ENCODE measurements around the gene ARMH4.

The ARMH4 gene

DNA sequence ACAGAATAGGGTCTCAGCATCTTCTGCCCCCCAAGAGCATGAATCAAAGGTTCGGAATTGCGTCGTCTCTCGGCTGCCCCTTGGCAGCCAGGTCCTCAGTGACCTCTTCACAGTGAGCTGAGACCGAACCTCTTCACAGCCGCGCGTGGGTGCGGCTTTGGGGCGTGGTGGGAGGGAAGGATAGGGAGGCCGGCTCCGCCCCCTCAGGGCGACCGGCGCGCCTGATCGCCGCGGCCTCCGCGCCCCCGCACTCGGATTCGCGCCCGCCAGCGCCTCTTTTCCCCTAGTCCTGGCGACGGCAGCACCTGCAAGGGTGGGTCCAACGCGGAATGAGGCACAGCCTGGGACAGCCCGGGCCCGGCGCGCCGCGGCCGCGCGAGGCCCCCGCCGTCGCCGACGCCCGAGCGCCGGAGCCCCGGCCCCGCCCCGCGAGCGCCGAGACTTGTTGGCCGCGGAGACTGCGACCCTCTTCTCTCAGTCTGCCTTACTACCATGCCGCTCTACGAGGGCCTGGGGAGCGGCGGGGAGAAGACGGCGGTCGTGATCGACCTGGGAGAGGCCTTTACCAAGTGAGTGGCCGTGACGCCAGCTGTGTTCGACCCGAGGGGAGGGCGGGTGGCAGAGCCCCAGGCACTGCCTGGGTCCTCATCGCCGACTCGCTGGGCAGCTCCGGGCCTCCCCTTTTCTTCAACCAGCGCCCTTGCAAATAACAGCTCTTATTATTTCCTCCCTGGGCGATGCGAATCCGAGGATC lies 47.9 kb upstream of the ARMH4 start, which contains the start of gene ACTR10:
ACTR10 (plus strand) TSS at position 424 of the 754 bp plus-strand sequence; CDS start at position 493, 69 bp downstream.
- Histone ChIP-seq H4K91ac (ENCODE audit: low read length) (peak within 1 kb of the TSS; percentile 97), H3K14ac (ENCODE audit: low read length in 2 of 2) (peak within 1 kb of the TSS in 1 of 2 experiments; percentile 95), H3K27me3 (ENCODE audit: control insufficient read depth in 1 of 2, insufficient read depth in 1 of 2, low read length in 2 of 2) (no peaks in the 10 kb centered on the region), H3K4ac (ENCODE audit: low read depth in 1 of 2, low read length in 2 of 2) (peak within 1 kb of the TSS; percentile 79 to 98), H3K4me3 (ENCODE audit: insufficient read depth in 1 of 2, low read depth in 1 of 2, low read length in 2 of 2) (peak within 1 kb of the TSS; percentile 94 to 96), H3K9me3 (ENCODE audit: control insufficient read depth, low read length) (no peaks in the 10 kb centered on the region), H2BK5ac (ENCODE audit: low read depth, low read length, poor library complexity, severe bottlenecking) (peak within 1 kb of the TSS; percentile 97), H3K79me1 (replicated peaks; ENCODE audit: low read length, poor library complexity, severe bottlenecking) (peaks cover 2% of the 10 kb centered on the region), H2AK5ac (ENCODE audit: low read length, severe bottlenecking) (no peak within 1 kb of the TSS), H3K4me2 (ENCODE audit: low read length, poor library complexity, severe bottlenecking) (peak within 1 kb of the TSS; percentile 87), H3K4me1 (ENCODE audit: control insufficient read depth, insufficient read depth, low read depth, low read length) (peaks cover 3% of the 10 kb centered on the region), H3K18ac (ENCODE audit: low read depth in 1 of 2, low read length in 2 of 2) (peak within 1 kb of the TSS; percentile 92 to 99), H3K36me3 (ENCODE audit: control insufficient read depth in 1 of 2, insufficient read depth in 2 of 2, low read depth in 1 of 2, low read length in 2 of 2) (peaks cover 4 to 19% of the 10 kb centered on the region in 2 experiments), H4K8ac (ENCODE audit: low read length) (peak within 1 kb of the TSS; percentile 92), H3K27ac (ENCODE audit: low read length, poor library complexity, severe bottlenecking) (peak within 1 kb of the TSS; percentile 94), H2BK15ac (ENCODE audit: low read depth, poor library complexity, severe bottlenecking) (peak within 1 kb of the TSS; percentile 94), H3K23ac (ENCODE audit: low read length in 2 of 2) (peak within 1 kb of the TSS in 1 of 2 experiments; percentile 59), H2BK120ac (ENCODE audit: low read depth, low read length) (peak within 1 kb of the TSS; percentile 89), H2AFZ (ENCODE audit: low read depth, low read length) (peak within 1 kb of the TSS; percentile 91), H2BK12ac (ENCODE audit: low read length in 2 of 2) (peak within 1 kb of the TSS in 1 of 2 experiments; percentile 63), H3K9ac (ENCODE audit: low read length) (peak within 1 kb of the TSS; percentile 98)
- under 1% methylated on average over 76 of the region's 78 CpGs for WGBS
- peak; percentile 79 for DNase-seq

DNA sequence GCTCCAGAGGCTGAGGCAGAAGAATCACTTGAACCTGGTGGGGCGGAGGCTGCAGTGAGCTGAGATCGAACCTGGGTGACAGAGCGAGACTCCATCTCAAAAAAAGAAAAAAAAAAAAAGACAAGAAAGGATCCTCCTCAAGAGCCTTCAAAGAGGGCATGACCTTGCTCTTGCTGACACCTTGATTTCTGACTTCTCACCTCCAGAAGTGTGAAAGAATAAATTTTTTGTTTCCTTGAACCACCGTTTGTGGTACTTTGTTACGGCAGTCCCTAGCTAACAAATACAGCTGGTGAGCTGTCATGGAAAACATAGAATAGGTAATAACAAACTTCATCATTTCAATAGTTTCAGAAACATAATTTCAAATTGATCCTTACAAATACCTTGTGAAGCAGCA lies 46.1 kb upstream of the ARMH4 start:
- Histone ChIP-seq H3K4me1 (ENCODE audit: control insufficient read depth, insufficient read depth, low read depth, low read length) (peaks cover 3% of the 10 kb centered on the region), H2BK12ac (ENCODE audit: low read length in 2 of 2) (no peak overlapping the region), H2AK5ac (ENCODE audit: low read length, severe bottlenecking) (no peak overlapping the region), H2BK120ac (ENCODE audit: low read depth, low read length) (no peak overlapping the region), H3K4me3 (ENCODE audit: insufficient read depth in 1 of 2, low read depth in 1 of 2, low read length in 2 of 2) (no peak overlapping the region), H4K91ac (ENCODE audit: low read length) (no peak overlapping the region), H3K79me1 (replicated peaks; ENCODE audit: low read length, poor library complexity, severe bottlenecking) (no peaks in the 10 kb centered on the region), H3K14ac (ENCODE audit: low read length in 2 of 2) (no peak overlapping the region), H2AFZ (ENCODE audit: low read depth, low read length) (no peak overlapping the region), H2BK5ac (ENCODE audit: low read depth, low read length, poor library complexity, severe bottlenecking) (no peak overlapping the region), H3K36me3 (ENCODE audit: control insufficient read depth in 1 of 2, insufficient read depth in 2 of 2, low read depth in 1 of 2, low read length in 2 of 2) (peaks cover 0 to 4% of the 10 kb centered on the region in 2 experiments), H2BK15ac (ENCODE audit: low read depth, poor library complexity, severe bottlenecking) (no peak overlapping the region), H3K27ac (ENCODE audit: low read length, poor library complexity, severe bottlenecking) (no peak overlapping the region), H3K4ac (ENCODE audit: low read depth in 1 of 2, low read length in 2 of 2) (no peak overlapping the region), H3K9me3 (ENCODE audit: control insufficient read depth, low read length) (no peaks in the 10 kb centered on the region), H3K18ac (ENCODE audit: low read depth in 1 of 2, low read length in 2 of 2) (no peak overlapping the region), H3K9ac (ENCODE audit: low read length) (no peak overlapping the region), H3K27me3 (ENCODE audit: control insufficient read depth in 1 of 2, insufficient read depth in 1 of 2, low read length in 2 of 2) (peaks cover 0 to under 1% of the 10 kb centered on the region in 2 experiments), H3K4me2 (ENCODE audit: low read length, poor library complexity, severe bottlenecking) (no peak overlapping the region), H3K23ac (ENCODE audit: low read length in 2 of 2) (no peak overlapping the region), H4K8ac (ENCODE audit: low read length) (no peak overlapping the region)
- DNase-seq, result no peak
- WGBS, result 93% methylated on average over 3 of the region's 5 CpGs

DNA sequence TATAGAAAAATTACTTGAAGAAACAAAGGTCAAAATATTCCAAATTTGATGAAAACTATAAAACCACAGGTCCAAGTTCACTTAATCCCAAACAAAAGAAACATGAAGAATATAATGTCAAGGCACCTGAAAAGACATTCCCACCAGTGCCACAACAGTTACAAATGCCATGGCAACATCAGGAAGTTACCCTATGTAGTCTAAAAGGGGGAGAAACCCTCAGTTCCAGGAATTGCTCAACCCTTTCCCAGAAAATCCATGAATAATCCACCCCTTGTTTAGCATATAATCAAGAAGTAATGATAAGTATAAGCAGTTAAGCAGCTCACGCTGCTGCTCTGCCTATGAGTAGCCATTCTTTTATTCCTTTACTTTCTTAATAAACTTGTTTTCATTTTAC lies 44.2 kb upstream of the ARMH4 start:
- no peak overlapping the region for H3K4me2 ChIP-seq (ENCODE audit: low read length, poor library complexity, severe bottlenecking)
- no peak overlapping the region for H3K18ac ChIP-seq (ENCODE audit: low read depth in 1 of 2, low read length in 2 of 2)
- H2AFZ ChIP-seq (ENCODE audit: low read depth, low read length), result no peak overlapping the region
- no peak overlapping the region for H2BK120ac ChIP-seq (ENCODE audit: low read depth, low read length)
- H3K9me3 ChIP-seq (ENCODE audit: control insufficient read depth, low read length), result no peaks in the 10 kb centered on the region
- no peak overlapping the region for H2BK5ac ChIP-seq (ENCODE audit: low read depth, low read length, poor library complexity, severe bottlenecking)
- H3K36me3 ChIP-seq (ENCODE audit: control insufficient read depth in 1 of 2, insufficient read depth in 2 of 2, low read depth in 1 of 2, low read length in 2 of 2), result no peaks in the 10 kb centered on the region
- H3K79me1 ChIP-seq (replicated peaks; ENCODE audit: low read length, poor library complexity, severe bottlenecking), result no peaks in the 10 kb centered on the region
- H4K8ac ChIP-seq (ENCODE audit: low read length), result no peak overlapping the region
- no peak overlapping the region for H4K91ac ChIP-seq (ENCODE audit: low read length)
- H2BK15ac ChIP-seq (ENCODE audit: low read depth, poor library complexity, severe bottlenecking), result no peak overlapping the region
- no peak for DNase-seq
- peaks cover 0 to 4% of the 10 kb centered on the region in 2 experiments for H3K27me3 ChIP-seq (ENCODE audit: control insufficient read depth in 1 of 2, insufficient read depth in 1 of 2, low read length in 2 of 2)
- no peak overlapping the region for H2AK5ac ChIP-seq (ENCODE audit: low read length, severe bottlenecking)
- H3K14ac ChIP-seq (ENCODE audit: low read length in 2 of 2), result no peak overlapping the region
- no peaks in the 10 kb centered on the region for H3K4me1 ChIP-seq (ENCODE audit: control insufficient read depth, insufficient read depth, low read depth, low read length)
- no peak overlapping the region for H2BK12ac ChIP-seq (ENCODE audit: low read length in 2 of 2)
- H3K27ac ChIP-seq (ENCODE audit: low read length, poor library complexity, severe bottlenecking), result no peak overlapping the region
- H3K4ac ChIP-seq (ENCODE audit: low read depth in 1 of 2, low read length in 2 of 2), result no peak overlapping the region
- 100% methylated on average over 1 of the region's 1 CpG for WGBS
- H3K23ac ChIP-seq (ENCODE audit: low read length in 2 of 2), result no peak overlapping the region
- no peak overlapping the region for H3K9ac ChIP-seq (ENCODE audit: low read length)
- H3K4me3 ChIP-seq (ENCODE audit: insufficient read depth in 1 of 2, low read depth in 1 of 2, low read length in 2 of 2), result no peak overlapping the region

DNA sequence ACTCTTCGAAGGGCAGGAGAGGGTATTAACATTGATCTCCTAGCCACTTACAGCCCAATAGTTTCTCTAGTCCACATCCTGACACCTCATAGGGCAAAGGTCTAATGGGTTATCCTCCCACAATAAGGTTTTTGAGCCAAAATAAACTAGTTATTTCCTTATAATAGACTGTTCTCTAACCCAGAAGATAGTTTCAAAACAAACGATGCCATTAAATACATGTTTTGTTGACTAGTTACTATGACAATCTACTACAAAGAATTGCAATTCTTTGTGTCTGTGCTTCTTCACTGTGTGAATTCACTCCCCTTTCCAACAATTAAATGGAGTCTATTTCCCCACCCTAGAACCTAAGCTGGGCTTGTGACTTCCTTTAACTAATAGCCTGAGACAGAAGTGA lies 41.5 kb upstream of the ARMH4 start:
- H3K27me3 ChIP-seq (ENCODE audit: control insufficient read depth in 1 of 2, insufficient read depth in 1 of 2, low read length in 2 of 2), result peaks cover 0 to 4% of the 10 kb centered on the region in 2 experiments
- no peak overlapping the region for H2AK5ac ChIP-seq (ENCODE audit: low read length, severe bottlenecking)
- no peak overlapping the region for H3K27ac ChIP-seq (ENCODE audit: low read length, poor library complexity, severe bottlenecking)
- no peak overlapping the region for H3K14ac ChIP-seq (ENCODE audit: low read length in 2 of 2)
- no peak overlapping the region for H2AFZ ChIP-seq (ENCODE audit: low read depth, low read length)
- H3K23ac ChIP-seq (ENCODE audit: low read length in 2 of 2), result no peak overlapping the region
- no peak overlapping the region for H2BK15ac ChIP-seq (ENCODE audit: low read depth, poor library complexity, severe bottlenecking)
- H4K8ac ChIP-seq (ENCODE audit: low read length), result no peak overlapping the region
- H3K4me3 ChIP-seq (ENCODE audit: insufficient read depth in 1 of 2, low read depth in 1 of 2, low read length in 2 of 2), result no peak overlapping the region
- H2BK5ac ChIP-seq (ENCODE audit: low read depth, low read length, poor library complexity, severe bottlenecking), result no peak overlapping the region
- no peak overlapping the region for H2BK120ac ChIP-seq (ENCODE audit: low read depth, low read length)
- no peak overlapping the region for H4K91ac ChIP-seq (ENCODE audit: low read length)
- whole genome bisulfite sequencing, result 73% methylated on average over 2 of the region's 2 CpGs
- H3K18ac ChIP-seq (ENCODE audit: low read depth in 1 of 2, low read length in 2 of 2), result no peak overlapping the region
- no peak overlapping the region for H3K4me2 ChIP-seq (ENCODE audit: low read length, poor library complexity, severe bottlenecking)
- H3K79me1 ChIP-seq (replicated peaks; ENCODE audit: low read length, poor library complexity, severe bottlenecking), result no peaks in the 10 kb centered on the region
- no peak overlapping the region for H3K4ac ChIP-seq (ENCODE audit: low read depth in 1 of 2, low read length in 2 of 2)
- no peaks in the 10 kb centered on the region for H3K4me1 ChIP-seq (ENCODE audit: control insufficient read depth, insufficient read depth, low read depth, low read length)
- peak; percentile 17 for DNase-seq
- no peaks in the 10 kb centered on the region for H3K9me3 ChIP-seq (ENCODE audit: control insufficient read depth, low read length)
- H2BK12ac ChIP-seq (ENCODE audit: low read length in 2 of 2), result no peak overlapping the region
- H3K36me3 ChIP-seq (ENCODE audit: control insufficient read depth in 1 of 2, insufficient read depth in 2 of 2, low read depth in 1 of 2, low read length in 2 of 2), result no peaks in the 10 kb centered on the region
- H3K9ac ChIP-seq (ENCODE audit: low read length), result peak overlapping the region; percentile 50
